Measurements from ENCODE around the gene ABTB2.
"Not testable (repeated sequence)": the region's sequence is repeated elsewhere in the genome, so short reads cannot be mapped to it uniquely, and the experiment has no call there.

The ABTB2 gene

GRCh38 chr11:34234086-34234740 is 123.6 kb downstream of the ABTB2 start:
- DNase-seq: peak; percentile 75 to 84

- DNase-seq: no peak
Observed at GRCh38 chr11:34233215-34233614, 124.6 kb downstream of the ABTB2 start.

GRCh38 chr11:34232807-34233206 is 125.0 kb downstream of the ABTB2 start:
- no peak for DNase-seq

GRCh38 chr11:34226210-34226609 is 131.6 kb downstream of the ABTB2 start:
- DNase-seq: no peak

- no peak for DNase-seq
Observed at GRCh38 chr11:34225091-34225490, 132.7 kb downstream of the ABTB2 start.

GRCh38 chr11:34224434-34224966 is 133.3 kb downstream of the ABTB2 start:
- no peak for DNase-seq

GRCh38 chr11:34223907-34224306 is 133.9 kb downstream of the ABTB2 start:
- DNase-seq: no peak

GRCh38 chr11:34223021-34223813 is 134.6 kb downstream of the ABTB2 start:
- DNase-seq: no peak

GRCh38 chr11:34222030-34222429 is 135.8 kb downstream of the ABTB2 start:
- DNase-seq: no peak

GRCh38 chr11:34219941-34220370 is 137.9 kb downstream of the ABTB2 start:
- no peak for DNase-seq

- DNase-seq: no peak
Observed at GRCh38 chr11:34219279-34219678, 138.5 kb downstream of the ABTB2 start.

GRCh38 chr11:34218756-34219155 is 139.1 kb downstream of the ABTB2 start:
- DNase-seq: not testable (repeated sequence)

GRCh38 chr11:34218067-34218466 is 139.7 kb downstream of the ABTB2 start:
- no peak for DNase-seq

- no peak for DNase-seq
Observed at GRCh38 chr11:34216706-34217105, 141.1 kb downstream of the ABTB2 start.

- no peak for DNase-seq
Observed at GRCh38 chr11:34215806-34216453, 141.9 kb downstream of the ABTB2 start.

- DNase-seq: no peak
Observed at GRCh38 chr11:34214961-34215805, 142.6 kb downstream of the ABTB2 start.

- DNase-seq: no peak
Observed at GRCh38 chr11:34213366-34213765, 144.4 kb downstream of the ABTB2 start.

- no peak for DNase-seq
Observed at GRCh38 chr11:34212566-34212965, 145.2 kb downstream of the ABTB2 start.

- DNase-seq: no peak
Observed at GRCh38 chr11:34209809-34210208, 148.0 kb downstream of the ABTB2 start.

- peak; percentile 1 to 53 for DNase-seq
Observed at GRCh38 chr11:34208266-34209135, 149.3 kb downstream of the ABTB2 start.

GRCh38 chr11:34207487-34208180 is 150.2 kb downstream of the ABTB2 start:
- DNase-seq: no peak
